Colonic mucosa (tissue), 4 donors: Measurements from ENCODE around the gene SIPA1L2. TPM values are rescaled to one million over a fixed set of nuclear protein-coding genes. Genes with fewer than 3 reads are reported as not detected.

Experiments
- DNase-seq: peaks from one replicate; pipeline ENCODE4 v3.0.0-alpha.2; 2020
- H3K27ac ChIP-seq: fragments of 200-600 bp; one replicate; pipeline ENCODE4 v1.8.0; 2021
- H3K27me3 ChIP-seq: fragments of 200-600 bp; one replicate; pipeline ENCODE4 v1.8.0; 2021
- H3K36me3 ChIP-seq: fragments of 200-600 bp; one replicate; pipeline ENCODE4 v1.8.0; 2021
- H3K4me1 ChIP-seq: fragments of 200-600 bp; one replicate; pipeline ENCODE4 v1.8.0; 2021; ENCODE audit warnings: mild to moderate bottlenecking
- H3K4me3 ChIP-seq: fragments of 200-600 bp; one replicate; pipeline ENCODE4 v1.8.0; 2021
- H3K9ac ChIP-seq, 2 donors: one replicate each; pipeline ENCODE4 v1.7.0; 2013; ENCODE audit warnings: control low read depth in 2 of 2, low read depth in 2 of 2, low read length in 2 of 2
- H3K9me3 ChIP-seq: fragments of 200-600 bp; one replicate; pipeline ENCODE4 v1.8.0; 2021
- CTCF ChIP-seq: fragments of 200-600 bp; IDR thresholded peaks from one replicate; pipeline ENCODE4 v1.8.0; 2022; ENCODE audit warnings: antibody characterized with exemption, mild to moderate bottlenecking
- intact Hi-C: fragments of 100-400 bp; cut with DNase I; formaldehyde crosslinking; loops from one replicate; pipeline ENCODE4 v1.14.1; 2022
- total RNA-seq, 2 donors: library from RNA; stranded (reverse); fragmentation: NEBNext Ultra II Directional in 1 of 2; extraction: Animal tissue kit (Norgen Biotek cat#: 25700) in 1 of 2; gene quantifications; one replicate each; pipeline ENCODE4 v1.2.1, GENCODE V29; 2021
- donor health status: healthy.
- donor health status: DM: no; HTN: no; CAD: no.
- donor health status: DM: no; HTN: no; CAD: no.

The SIPA1L2 gene, protein sequence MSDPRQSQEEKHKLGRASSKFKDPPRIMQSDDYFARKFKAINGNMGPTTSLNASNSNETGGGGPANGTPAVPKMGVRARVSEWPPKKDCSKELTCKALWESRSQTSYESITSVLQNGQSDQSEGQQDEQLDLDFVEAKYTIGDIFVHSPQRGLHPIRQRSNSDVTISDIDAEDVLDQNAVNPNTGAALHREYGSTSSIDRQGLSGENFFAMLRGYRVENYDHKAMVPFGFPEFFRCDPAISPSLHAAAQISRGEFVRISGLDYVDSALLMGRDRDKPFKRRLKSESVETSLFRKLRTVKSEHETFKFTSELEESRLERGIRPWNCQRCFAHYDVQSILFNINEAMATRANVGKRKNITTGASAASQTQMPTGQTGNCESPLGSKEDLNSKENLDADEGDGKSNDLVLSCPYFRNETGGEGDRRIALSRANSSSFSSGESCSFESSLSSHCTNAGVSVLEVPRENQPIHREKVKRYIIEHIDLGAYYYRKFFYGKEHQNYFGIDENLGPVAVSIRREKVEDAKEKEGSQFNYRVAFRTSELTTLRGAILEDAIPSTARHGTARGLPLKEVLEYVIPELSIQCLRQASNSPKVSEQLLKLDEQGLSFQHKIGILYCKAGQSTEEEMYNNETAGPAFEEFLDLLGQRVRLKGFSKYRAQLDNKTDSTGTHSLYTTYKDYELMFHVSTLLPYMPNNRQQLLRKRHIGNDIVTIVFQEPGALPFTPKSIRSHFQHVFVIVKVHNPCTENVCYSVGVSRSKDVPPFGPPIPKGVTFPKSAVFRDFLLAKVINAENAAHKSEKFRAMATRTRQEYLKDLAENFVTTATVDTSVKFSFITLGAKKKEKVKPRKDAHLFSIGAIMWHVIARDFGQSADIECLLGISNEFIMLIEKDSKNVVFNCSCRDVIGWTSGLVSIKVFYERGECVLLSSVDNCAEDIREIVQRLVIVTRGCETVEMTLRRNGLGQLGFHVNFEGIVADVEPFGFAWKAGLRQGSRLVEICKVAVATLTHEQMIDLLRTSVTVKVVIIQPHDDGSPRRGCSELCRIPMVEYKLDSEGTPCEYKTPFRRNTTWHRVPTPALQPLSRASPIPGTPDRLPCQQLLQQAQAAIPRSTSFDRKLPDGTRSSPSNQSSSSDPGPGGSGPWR (N-terminal part only)
- total RNA-seq, result 10 to 100 TPM; 53.6 to 64.4 TPM

- H3K9me3 ChIP-seq, result no peaks in the 10 kb centered on the region
- H3K4me3 ChIP-seq, result peak within 1 kb of the TSS; percentile 86
- H3K36me3 ChIP-seq, result no peaks in the 10 kb centered on the region
- intact Hi-C loops, result loop anchor here (2.0 to 10.0 kb wide), 3 partner anchors 275 to 395 kb away; no protein-coding TSS in a partner anchor
- peaks cover under 1% of the 10 kb centered on the region for H3K27me3 ChIP-seq
- H3K27ac ChIP-seq, result peak within 1 kb of the TSS; percentile 94
- peak; percentile 95 for DNase-seq
- peaks cover 5% of the 10 kb centered on the region for H3K4me1 ChIP-seq
- peak; percentile 34 for TF ChIP-seq CTCF
- peak within 1 kb of the TSS; percentile 66 to 88 for H3K9ac ChIP-seq
Measured at GRCh38 chr1:232630047-232630893, at the start of gene SIPA1L2. Gene SIPA1L2, minus strand, starts transcription at chr1:232630133. Its CDS starts 114,794 bp downstream, at chr1:232515339.

DNA sequence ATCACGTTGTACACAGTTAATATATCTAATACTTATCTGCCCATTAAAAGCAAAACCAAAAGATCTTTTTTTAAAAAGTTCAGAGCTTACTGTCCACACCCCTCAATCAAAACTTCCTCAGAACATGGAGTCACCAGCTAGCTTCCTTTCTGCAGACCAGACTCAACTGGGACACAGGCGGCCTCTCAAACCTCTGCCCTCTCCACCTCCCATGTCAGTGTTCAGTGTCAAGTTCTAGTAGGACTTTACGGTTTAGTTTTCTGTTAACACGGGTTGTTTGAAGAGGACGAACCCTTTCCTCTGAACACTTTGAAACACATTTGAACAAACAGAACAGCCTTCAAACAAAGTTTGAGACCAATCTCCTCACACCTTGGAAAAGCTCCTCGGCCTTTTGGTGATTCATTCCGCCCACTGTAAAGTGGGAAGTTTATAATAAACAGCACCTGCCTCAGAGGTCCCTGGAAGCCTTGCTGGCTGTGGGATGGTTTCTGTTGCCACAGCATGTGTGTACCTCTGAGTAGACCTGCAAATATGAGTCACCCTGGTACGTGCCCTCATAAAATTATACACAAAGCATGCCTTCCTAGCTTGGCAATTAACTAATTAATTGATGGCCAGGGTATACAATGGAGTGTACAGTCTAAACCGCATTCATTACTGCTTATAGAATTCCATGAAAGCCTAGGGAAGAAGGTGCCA is 48.4 kb upstream of the SIPA1L2 start:
- Histone ChIP-seq H3K4me3 (no peak overlapping the region), H3K4me1 (no peaks in the 10 kb centered on the region), H3K27me3 (no peaks in the 10 kb centered on the region), H3K9me3 (no peaks in the 10 kb centered on the region), H3K9ac (peak overlapping the region in 1 of 2 donors; percentile 30), H3K27ac (peak overlapping the region; percentile 70), H3K36me3 (no peaks in the 10 kb centered on the region)
- DNase-seq, result peak; percentile 74
- intact Hi-C loops, result no loop called here
- TF ChIP-seq CTCF, result no peak

DNA sequence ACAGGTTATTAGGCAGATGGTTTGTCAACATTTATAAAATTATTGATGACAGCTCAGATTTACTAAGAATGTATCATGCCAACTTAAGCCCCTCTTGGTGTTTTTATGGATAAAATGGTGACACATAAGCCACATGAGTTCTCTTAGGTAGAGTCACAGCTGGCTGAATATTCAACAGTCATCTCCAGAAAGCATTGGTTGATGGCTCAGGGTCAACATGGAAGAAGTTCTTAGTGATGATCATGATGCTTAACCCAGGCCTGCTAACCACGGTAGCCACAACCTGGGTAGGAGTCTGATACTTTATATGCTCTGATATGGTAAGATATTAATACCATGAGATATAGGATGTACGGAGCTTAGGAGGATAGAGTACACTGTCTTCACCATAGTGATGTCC is 46.4 kb upstream of the SIPA1L2 start:
- Histone ChIP-seq H3K27ac (no peak overlapping the region), H3K4me1 (no peaks in the 10 kb centered on the region), H3K9ac (no peak overlapping the region), H3K27me3 (no peaks in the 10 kb centered on the region), H3K36me3 (no peaks in the 10 kb centered on the region), H3K9me3 (no peaks in the 10 kb centered on the region), H3K4me3 (no peak overlapping the region)
- no peak for TF ChIP-seq CTCF
- intact Hi-C loops, result no loop called here
- DNase-seq, result no peak

- H3K4me1 ChIP-seq, result no peaks in the 10 kb centered on the region
- no peak overlapping the region for H3K9ac ChIP-seq
- H3K9me3 ChIP-seq, result no peaks in the 10 kb centered on the region
- DNase-seq, result no peak
- no peaks in the 10 kb centered on the region for H3K36me3 ChIP-seq
- TF ChIP-seq CTCF, result no peak
- intact Hi-C loops, result no loop called here
- no peaks in the 10 kb centered on the region for H3K27me3 ChIP-seq
- no peak overlapping the region for H3K27ac ChIP-seq
- H3K4me3 ChIP-seq, result no peak overlapping the region
Measured at GRCh38 chr1:232675898-232676297, 46.0 kb upstream of the SIPA1L2 start.
